IMR-90 (cell line): Measurements from ENCODE around the gene IGSF22. TPM values are rescaled to one million over a fixed set of nuclear protein-coding genes. Genes with fewer than 3 reads are reported as not detected.

Experiments
- ATAC-seq: fragments of 200-7000 bp; cut with Tn5 transposase; 2 replicates; pipeline ENCODE4 v1.9.1; 2020; ENCODE audit warnings: low read depth, mild to moderate bottlenecking, moderate library complexity
- BruUV-seq: library from RNA; stranded (reverse); fragments of 400-500 nt; replicated peaks from 2 replicates; lab custom pipeline; 2021; lab: Mats Ljungman, UMichigan
- CTCF ChIA-PET: fragments of 300-600 bp; formaldehyde crosslinking; extraction: SDS; loops from one replicate; lab custom pipeline; 2021; ENCODE audit warnings: antibody characterized with exemption; lab: Yijun Ruan, JAX
- POLR2A ChIA-PET: fragments of 300-600 bp; sonication (Branson Sonifier 250); formaldehyde crosslinking; loops from one replicate; lab custom pipeline; 2022; ENCODE audit warnings: antibody characterized with exemption; ENCODE audit not compliant: unreplicated experiment; lab: Charles Lee
- DNase-seq: peaks from one replicate; pipeline ENCODE4 v3.0.0; 2013
- H2AFZ ChIP-seq: replicated peaks from 2 replicates; pipeline ENCODE3; 2013; ENCODE audit warnings: low read length, mild to moderate bottlenecking; ENCODE audit not compliant: poor library complexity
- H2AK5ac ChIP-seq: 2 replicates; pipeline ENCODE4 v1.6.1; 2013; ENCODE audit warnings: low read depth, low read length, inconsistent platforms
- H2AK9ac ChIP-seq: replicated peaks from 2 replicates; pipeline ENCODE3; 2013; ENCODE audit warnings: mild to moderate bottlenecking, low read depth, low read length, moderate library complexity; ENCODE audit not compliant: poor library complexity
- H2BK120ac ChIP-seq: 2 replicates; pipeline ENCODE4 v1.6.1; 2013; ENCODE audit warnings: low read depth, low read length, inconsistent platforms
- H2BK15ac ChIP-seq: 3 replicates; pipeline ENCODE4 v1.6.1; 2013; ENCODE audit warnings: low read depth, low read length, inconsistent platforms
- H2BK20ac ChIP-seq: 2 replicates; pipeline ENCODE4 v1.6.1; 2013; ENCODE audit warnings: low read depth, mild to moderate bottlenecking, inconsistent platforms, low read length, moderate library complexity
- H2BK5ac ChIP-seq: 2 replicates; pipeline ENCODE4 v1.6.1; 2013; ENCODE audit warnings: mild to moderate bottlenecking, low read depth, low read length, inconsistent platforms; ENCODE audit not compliant: poor library complexity, severe bottlenecking
- H3K14ac ChIP-seq: replicated peaks from 2 replicates; pipeline ENCODE4 v1.6.1; 2013; ENCODE audit warnings: low read depth, low read length, inconsistent platforms
- H3K18ac ChIP-seq: 2 replicates; pipeline ENCODE4 v1.6.1; 2013; ENCODE audit warnings: low read depth, low read length, control low read depth
- H3K23ac ChIP-seq: 2 replicates; pipeline ENCODE4 v1.6.1; 2013; ENCODE audit warnings: low read depth, low read length, inconsistent platforms
- H3K27ac ChIP-seq: 2 replicates; pipeline ENCODE4 v1.5.1; 2013; ENCODE audit warnings: mild to moderate bottlenecking, control low read depth, low read length; ENCODE audit not compliant: insufficient read depth
- H3K27me3 ChIP-seq: 2 replicates; pipeline ENCODE4 v1.6.1; 2013; ENCODE audit warnings: low read length; ENCODE audit not compliant: control insufficient read depth, insufficient read depth
- H3K36me3 ChIP-seq: 2 replicates; pipeline ENCODE4 v1.6.1; 2013; ENCODE audit warnings: low read length, mixed read lengths; ENCODE audit not compliant: control insufficient read depth, insufficient read depth
- H3K4ac ChIP-seq: 2 replicates; pipeline ENCODE4 v1.6.1; 2013; ENCODE audit warnings: low read depth, low read length, inconsistent platforms
- H3K4me1 ChIP-seq: 2 replicates; pipeline ENCODE4 v1.6.1; 2013; ENCODE audit warnings: low read length, mixed read lengths; ENCODE audit not compliant: control insufficient read depth, insufficient read depth
- H3K4me2 ChIP-seq: 2 replicates; pipeline ENCODE4 v1.6.1; 2013; ENCODE audit warnings: low read depth, mild to moderate bottlenecking, control low read depth, low read length, moderate library complexity
- H3K4me3 ChIP-seq: 2 replicates; pipeline ENCODE4 v1.5.1; 2013; ENCODE audit warnings: low read depth, mild to moderate bottlenecking, control low read depth, low read length, moderate library complexity; ENCODE audit not compliant: insufficient read depth
- H3K56ac ChIP-seq: 2 replicates; pipeline ENCODE4 v1.6.1; 2013; ENCODE audit warnings: low read length, inconsistent platforms; ENCODE audit not compliant: insufficient read depth; ENCODE audit errors: extremely low read depth
- H3K79me1 ChIP-seq, 2 experiments: 2 replicates each; pipeline ENCODE4 v1.6.1; 2013; ENCODE audit warnings: low read length in 2 of 2, inconsistent platforms in 1 of 2, low read depth in 1 of 2
- H3K9ac ChIP-seq: 2 replicates; pipeline ENCODE4 v1.6.1; 2013; ENCODE audit warnings: low read depth, low read length, control low read depth
- H3K9me1 ChIP-seq: 2 replicates; pipeline ENCODE4 v1.6.1; 2013; ENCODE audit warnings: low read length, inconsistent platforms; ENCODE audit not compliant: insufficient read depth
- H3K9me3 ChIP-seq: 2 replicates; pipeline ENCODE4 v1.6.1; 2013; ENCODE audit warnings: low read length; ENCODE audit not compliant: control insufficient read depth, insufficient read depth
- H4K20me1 ChIP-seq: 2 replicates; pipeline ENCODE4 v1.6.1; 2013; ENCODE audit warnings: low read length, inconsistent platforms; ENCODE audit not compliant: insufficient read depth
- H4K5ac ChIP-seq: 2 replicates; pipeline ENCODE4 v1.6.1; 2013; ENCODE audit warnings: mild to moderate bottlenecking, low read depth, low read length, control low read depth
- H4K8ac ChIP-seq, 2 experiments: 2 replicates each; pipeline ENCODE4 v1.6.1; 2013; ENCODE audit warnings: low read depth in 2 of 2, low read length in 2 of 2, control low read depth in 1 of 2, inconsistent platforms in 1 of 2
- H4K91ac ChIP-seq: 2 replicates; pipeline ENCODE4 v1.6.1; 2013; ENCODE audit warnings: low read depth, low read length, inconsistent platforms; ENCODE audit not compliant: insufficient read depth
- CTCF ChIP-seq: conservative IDR thresholded peaks from 2 replicates; pipeline ENCODE4 v1.5.1; 2012; ENCODE audit warnings: mild to moderate bottlenecking, low read depth, low read length, improper control_type of control experiment
- MAZ ChIP-seq: IDR thresholded peaks from 2 replicates; pipeline ENCODE4 v1.6.1; 2012; ENCODE audit warnings: low read depth, mild to moderate bottlenecking, low read length, improper control_type of control experiment, moderate library complexity, borderline replicate concordance
- WGBS, 2 experiments: methylation state at CpG; one replicate each; pipeline versions ENCODE4 v1.1.5 to v1.1.7; 2013; ENCODE audit warnings: missing lambda C conversion rate in 2 of 2; ENCODE audit not compliant: insufficient read length in 1 of 2; ENCODE audit errors: extremely low coverage in 2 of 2; 5-methylcytosine and 5-hydroxymethylcytosine counted together
- dilution Hi-C: fragments of 300-500 bp; cut with HindIII; formaldehyde crosslinking; loops from one replicate; pipeline ENCODE4 v1.14.3; 2018; ENCODE audit warnings: low sequenced_read_pairs; ENCODE audit not compliant: unreplicated experiment
- in situ Hi-C: fragments of 300-500 bp; cut with MboI; formaldehyde crosslinking; loops from 3 replicates; pipeline ENCODE4 v1.14.3; 2019; ENCODE audit warnings: low sequenced_read_pairs, inconsistent platforms, mixed read lengths
- intact Hi-C: fragments of 100-400 bp; cut with micrococcal nuclease; formaldehyde crosslinking; loops from 2 replicates; pipeline ENCODE4 v1.10.0; 2022
- polyA plus RNA-seq, 3 experiments: library from polyadenylated mRNA; depleted of rRNA; stranded (reverse); fragments of >200 nt; gene quantifications; 2 replicates each; pipeline ENCODE4 v1.2.3, GENCODE V29; 2012; ENCODE audit warnings: low replicate concordance in 1 of 3
- total RNA-seq: library from RNA; depleted of rRNA; stranded (reverse); fragments of >200 nt; gene quantifications from 2 replicates; pipeline ENCODE4 v1.2.3, GENCODE V29; 2012

IGSF22 gene
- total and polyA plus RNA-seq, 2 of the 4 experiments (the other 2 are of a cell fraction) = not detected

GRCh38 chr11:18743900-18744514 lies 18.0 kb upstream of the IGSF22 start:
- no peaks in the 10 kb centered on the region for H3K4me1 ChIP-seq
- intact Hi-C loops = no loop called here
- no peaks in the 10 kb centered on the region for H3K79me1 ChIP-seq
- no peaks in the 10 kb centered on the region for H3K9me3 ChIP-seq
- no peak overlapping the region for H3K4me3 ChIP-seq
- no peak for DNase-seq
- H3K9me1 ChIP-seq = no peaks in the 10 kb centered on the region
- H4K8ac ChIP-seq = no peak overlapping the region
- H3K18ac ChIP-seq = no peak overlapping the region
- no peak overlapping the region for H2AK5ac ChIP-seq
- in situ Hi-C loops = loop anchor here (25.0 kb wide), 1 partner anchor 207 kb away; the partner anchor contains the start of gene TSG101
- ChIA-PET CTCF (no interaction called here), POLR2A (no interaction called here)
- H4K91ac ChIP-seq = no peak overlapping the region
- no peak overlapping the region for H3K56ac ChIP-seq
- no peak overlapping the region for H3K4me2 ChIP-seq
- H3K36me3 ChIP-seq = no peaks in the 10 kb centered on the region
- dilution Hi-C loops = no loop called here
- no peak overlapping the region for H3K9ac ChIP-seq
- no peak overlapping the region for H2BK5ac ChIP-seq
- H2AK9ac ChIP-seq = no peak overlapping the region
- no peak overlapping the region for H3K4ac ChIP-seq
- peak overlapping the region; percentile 32 for H2AFZ ChIP-seq
- TF ChIP-seq MAZ (no peak), CTCF (no peak)
- no peak overlapping the region for H4K5ac ChIP-seq
- peaks cover 4% of the 10 kb centered on the region; the same call in 1 of the 2 replicates for H3K27me3 ChIP-seq
- no peak overlapping the region for H2BK20ac ChIP-seq
- H3K27ac ChIP-seq = no peak overlapping the region
- no peak overlapping the region for H3K23ac ChIP-seq
- H4K20me1 ChIP-seq = no peaks in the 10 kb centered on the region
- no peak overlapping the region for H2BK120ac ChIP-seq
- no peak overlapping the region for H3K14ac ChIP-seq
- ATAC-seq = no peak
- no TSS peak for BruUV-seq
- WGBS, 2 experiments = 100% methylated on average over 3 of the region's 15 CpGs; no CpG with 5 or more reads in 1 of the 2 experiments
- H2BK15ac ChIP-seq = no peak overlapping the region
